ENCODE measurements around the gene ATG4A.
A peak's percentile ranks its signal among the peaks of the same experiment; 100 is the strongest.

Gene ATG4A

DNA sequence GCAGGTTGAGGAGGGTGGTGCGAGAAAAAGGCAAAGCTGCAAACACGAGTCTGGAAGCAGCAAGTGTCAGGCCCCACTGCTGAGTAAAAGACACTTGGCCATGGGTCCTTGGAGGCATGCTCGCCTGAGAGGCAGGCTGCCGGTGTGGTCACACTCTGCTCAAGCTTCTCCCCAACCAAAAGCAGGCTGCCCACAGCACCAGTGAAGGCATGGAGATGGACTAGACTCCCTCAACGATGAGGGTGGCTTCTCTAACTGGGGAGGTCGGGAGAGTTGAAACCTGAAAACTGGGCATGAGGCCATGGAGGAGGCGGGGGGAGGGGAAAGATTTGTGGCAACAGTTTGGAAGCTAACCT, 86.5 kb downstream of the ATG4A start:
- intact Hi-C loops (cut with DNase I; ENCODE audit: low total_unique reads), result no loop called here
- Histone ChIP-seq H3K36me3 (peaks cover 0 to 6% (median 0%) of the 10 kb centered on the region in 3 donors), H3K27ac (no peak overlapping the region), H3K4me3 (no peak overlapping the region), H3K9me3 (no peaks in the 10 kb centered on the region), H3K4me1 (no peaks in the 10 kb centered on the region), H3K27me3 (no peaks in the 10 kb centered on the region)
- TF ChIP-seq, protein P1, sequence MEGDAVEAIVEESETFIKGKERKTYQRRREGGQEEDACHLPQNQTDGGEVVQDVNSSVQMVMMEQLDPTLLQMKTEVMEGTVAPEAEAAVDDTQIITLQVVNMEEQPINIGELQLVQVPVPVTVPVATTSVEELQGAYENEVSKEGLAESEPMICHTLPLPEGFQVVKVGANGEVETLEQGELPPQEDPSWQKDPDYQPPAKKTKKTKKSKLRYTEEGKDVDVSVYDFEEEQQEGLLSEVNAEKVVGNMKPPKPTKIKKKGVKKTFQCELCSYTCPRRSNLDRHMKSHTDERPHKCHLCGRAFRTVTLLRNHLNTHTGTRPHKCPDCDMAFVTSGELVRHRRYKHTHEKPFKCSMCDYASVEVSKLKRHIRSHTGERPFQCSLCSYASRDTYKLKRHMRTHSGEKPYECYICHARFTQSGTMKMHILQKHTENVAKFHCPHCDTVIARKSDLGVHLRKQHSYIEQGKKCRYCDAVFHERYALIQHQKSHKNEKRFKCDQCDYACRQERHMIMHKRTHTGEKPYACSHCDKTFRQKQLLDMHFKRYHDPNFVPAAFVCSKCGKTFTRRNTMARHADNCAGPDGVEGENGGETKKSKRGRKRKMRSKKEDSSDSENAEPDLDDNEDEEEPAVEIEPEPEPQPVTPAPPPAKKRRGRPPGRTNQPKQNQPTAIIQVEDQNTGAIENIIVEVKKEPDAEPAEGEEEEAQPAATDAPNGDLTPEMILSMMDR (IDR thresholded peaks at IDR 0.05), result no peak
- DNase-seq, result no peak

DNA sequence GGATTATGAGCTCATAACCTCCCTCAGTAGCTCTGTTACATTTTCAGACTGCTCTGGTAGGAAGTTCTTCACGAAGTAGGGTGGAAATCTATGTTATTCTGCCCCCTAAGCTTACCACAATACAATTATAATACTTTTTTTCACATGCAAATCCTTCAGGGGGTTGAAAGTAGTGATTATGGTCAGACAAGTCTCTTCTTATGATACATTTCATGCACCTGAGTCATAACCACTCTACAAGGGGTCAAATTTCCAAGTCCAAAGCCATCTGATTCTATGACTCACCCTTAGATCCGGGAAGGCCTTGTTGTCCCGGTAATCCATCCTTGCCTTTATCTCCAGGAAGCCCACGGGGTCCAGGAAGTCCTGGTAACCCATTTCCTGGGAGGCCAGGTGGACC, 95.2 kb downstream of the ATG4A start:
- TF ChIP-seq, protein P1 (IDR thresholded peaks at IDR 0.05), result no peak
- H3K4me1 ChIP-seq, result no peaks in the 10 kb centered on the region

DNA sequence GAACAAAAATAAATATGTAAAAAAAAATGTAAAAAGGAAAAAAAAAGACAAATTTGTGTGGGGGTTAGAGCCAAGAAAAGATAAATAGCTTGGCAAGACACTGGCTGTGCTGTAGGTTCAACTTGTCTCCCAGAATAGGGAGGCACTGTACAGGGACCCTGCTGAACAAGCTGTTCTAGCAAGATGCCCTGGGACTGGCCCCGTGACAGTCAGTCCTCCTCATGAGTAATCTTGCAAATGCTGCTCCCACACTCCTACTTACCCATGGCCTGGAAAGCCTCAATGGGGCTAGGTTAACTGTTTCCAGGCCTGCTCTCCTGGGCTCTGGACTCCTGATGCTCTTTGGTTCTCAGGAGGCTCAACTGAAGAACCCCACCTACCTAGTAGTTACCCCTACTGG, 106.8 kb downstream of the ATG4A start:
- Histone ChIP-seq H3K4me3 (no peak overlapping the region), H3K4me1 (no peaks in the 10 kb centered on the region), H3K36me3 (no peaks in the 10 kb centered on the region), H3K27me3 (no peaks in the 10 kb centered on the region), H3K27ac (no peak overlapping the region), H3K9me3 (no peaks in the 10 kb centered on the region)
- TF ChIP-seq, protein P1 (IDR thresholded peaks at IDR 0.05), result no peak
- intact Hi-C loops (cut with DNase I; ENCODE audit: low total_unique reads), result no loop called here
- no peak for DNase-seq

More for the DNA sequence above, 95.2 kb downstream of the ATG4A start:
- H3K27me3 ChIP-seq, result no peaks in the 10 kb centered on the region
- no peak for DNase-seq
- intact Hi-C loops (cut with DNase I; ENCODE audit: low total_unique reads), result no loop called here
- peaks cover 0 to 11% (median 0%) of the 10 kb centered on the region in 3 donors for H3K36me3 ChIP-seq
- no peak overlapping the region for H3K27ac ChIP-seq
- H3K4me3 ChIP-seq, result no peak overlapping the region
- H3K9me3 ChIP-seq, result no peaks in the 10 kb centered on the region

DNA sequence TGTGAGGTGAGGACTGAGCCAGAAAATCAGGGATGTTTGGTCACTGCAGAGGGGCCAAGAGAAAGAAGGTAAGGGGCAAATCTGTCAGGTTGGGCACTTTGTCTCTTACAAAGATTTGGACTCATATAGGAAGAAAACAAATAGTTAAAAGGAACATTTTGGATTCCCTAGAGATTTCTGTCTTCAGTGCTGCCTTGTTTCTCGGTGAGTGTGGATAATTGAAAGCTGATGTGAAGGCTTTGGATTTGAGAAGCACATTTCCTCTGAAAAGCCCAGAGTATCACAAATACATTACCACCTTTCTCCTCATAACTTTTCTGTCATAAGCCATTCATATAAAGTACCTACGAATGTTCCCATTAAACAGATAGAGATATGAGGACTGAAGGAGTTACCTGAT, 107.5 kb downstream of the ATG4A start:
- no peaks in the 10 kb centered on the region for H3K36me3 ChIP-seq
- H3K4me1 ChIP-seq, result no peaks in the 10 kb centered on the region
- no peak overlapping the region for H3K27ac ChIP-seq
- no peaks in the 10 kb centered on the region for H3K9me3 ChIP-seq
- TF ChIP-seq, protein P1 (IDR thresholded peaks at IDR 0.05), result no peak
- intact Hi-C loops (cut with DNase I; ENCODE audit: low total_unique reads), result no loop called here
- H3K27me3 ChIP-seq, result no peaks in the 10 kb centered on the region
- DNase-seq, result no peak
- H3K4me3 ChIP-seq, result no peak overlapping the region

DNA sequence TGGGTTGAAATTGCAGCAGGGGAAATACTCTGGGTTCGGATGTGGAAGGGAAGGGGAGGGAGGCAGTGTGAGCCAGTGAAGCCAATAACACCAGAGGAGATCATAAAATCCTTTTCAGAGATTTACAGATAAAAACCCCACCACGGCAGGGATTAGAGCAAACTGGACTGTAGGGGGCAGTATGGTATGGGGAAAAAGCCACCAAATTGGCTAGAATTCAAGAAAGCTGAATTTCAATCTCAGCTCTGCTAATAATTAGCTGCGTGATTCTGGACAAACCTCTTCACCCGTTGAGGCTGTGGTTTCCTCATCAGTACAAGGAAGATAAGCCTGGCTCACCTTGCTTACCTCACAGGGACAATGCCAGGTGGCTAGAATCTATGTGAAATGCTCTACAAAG, 108.1 kb downstream of the ATG4A start:
- Histone ChIP-seq H3K9me3 (no peaks in the 10 kb centered on the region), H3K36me3 (no peaks in the 10 kb centered on the region), H3K27ac (no peak overlapping the region), H3K27me3 (no peaks in the 10 kb centered on the region), H3K4me1 (no peaks in the 10 kb centered on the region), H3K4me3 (no peak overlapping the region)
- TF ChIP-seq, protein P1 (IDR thresholded peaks at IDR 0.05), result peak; percentile 38 to 43
- intact Hi-C loops (cut with DNase I; ENCODE audit: low total_unique reads), result no loop called here
- no peak for DNase-seq

GRCh38 chrX:108203540-108203939, 112.0 kb downstream of the ATG4A start:
- H3K4me3 ChIP-seq, result no peak overlapping the region

More at GRCh38 chrX:108203540-108203939, 112.0 kb downstream of the ATG4A start:
- Histone ChIP-seq H3K36me3 (no peaks in the 10 kb centered on the region), H3K27ac (no peak overlapping the region), H3K27me3 (no peaks in the 10 kb centered on the region), H3K9me3 (no peaks in the 10 kb centered on the region), H3K4me1 (no peaks in the 10 kb centered on the region)
- TF ChIP-seq, protein P1 (IDR thresholded peaks at IDR 0.05), result no peak
- intact Hi-C loops (cut with DNase I; ENCODE audit: low total_unique reads), result no loop called here
- DNase-seq, result no peak
